HL-60 (cell line): Measurements from ENCODE around the gene SLC6A6.

Source experiments
- CTCF ChIP-seq: IDR thresholded peaks from one replicate; pipeline ENCODE4 v1.5.1; 2011; ENCODE audit warnings: low read length, control low read depth, inconsistent platforms; ENCODE audit not compliant: insufficient read depth
- POLR2AphosphoS5 ChIP-seq: IDR thresholded peaks from 2 replicates; pipeline ENCODE4 v1.6.1; 2012; ENCODE audit warnings: low read depth
- SPI1 ChIP-seq: IDR thresholded peaks from 2 replicates; pipeline ENCODE4 v1.6.1; 2012; ENCODE audit warnings: low read depth, mild to moderate bottlenecking, borderline replicate concordance

GRCh38 chr3:14360123-14360881 is 42.1 kb upstream of the SLC6A6 start:
- no peak for TF ChIP-seq CTCF
- no peak for TF ChIP-seq SPI1
- no peak for TF ChIP-seq POLR2AphosphoS5
